Ascending aorta (tissue), 2 donors: ENCODE data around the gene SEMA4A. TPM values are rescaled to one million over a fixed set of nuclear protein-coding genes. Genes with fewer than 3 reads are reported as not detected.

ENCODE experiments used
- DNase-seq, 2 donors: peaks; one replicate each; pipeline ENCODE4 v3.0.0-alpha.2; 2019; ENCODE audit warnings: low spot score in 2 of 2
- H3K27ac ChIP-seq, 2 donors: fragments of 200-600 bp; sonication (generic); one replicate each; pipeline ENCODE4 v1.5.1; 2016 to 2017; ENCODE audit warnings: mild to moderate bottlenecking in 1 of 2
- H3K27me3 ChIP-seq: fragments of 200-600 bp; sonication (generic); one replicate; pipeline ENCODE4 v1.5.1; 2017
- H3K36me3 ChIP-seq, 2 donors: fragments of 200-600 bp; sonication (generic); one replicate each; pipeline ENCODE4 v1.5.1; 2016
- H3K4me1 ChIP-seq, 2 donors: fragments of 200-600 bp; sonication (generic); one replicate each; pipeline ENCODE4 v1.5.1; 2016 to 2017; ENCODE audit warnings: mild to moderate bottlenecking in 1 of 2
- H3K4me3 ChIP-seq, 2 donors: fragments of 200-600 bp; sonication (generic); one replicate each; pipeline ENCODE4 v1.5.1; 2016 to 2017; ENCODE audit warnings: mild to moderate bottlenecking in 1 of 2
- H3K9me3 ChIP-seq, 2 donors: fragments of 200-600 bp; sonication (generic); one replicate each; pipeline ENCODE4 v1.5.1; 2016
- intact Hi-C: fragments of 100-400 bp; cut with DNase I; formaldehyde crosslinking; loops from one replicate; pipeline ENCODE4 v1.15.1; 2023
- total RNA-seq: library from RNA; depleted of rRNA; stranded (reverse); fragments of >200 nt; gene quantifications from one replicate; pipeline ENCODE4 v1.1.0, GENCODE V29; 2016
- TF ChIP-seq, protein P1 (sequence below), 3 experiments: fragments of 200-600 bp in 2 of 3; fragments of 450-650 bp in 1 of 3; sonication (generic) in 2 of 3; IDR thresholded peaks; one replicate each; pipeline ENCODE4 v1.5.1; 2016 to 2019; ENCODE audit warnings: antibody characterized with exemption in 3 of 3, mild to moderate bottlenecking in 1 of 3, moderate library complexity in 1 of 3

Gene SEMA4A
- total RNA-seq, 1 donor from 2014 or later = 0.64 TPM

DNA sequence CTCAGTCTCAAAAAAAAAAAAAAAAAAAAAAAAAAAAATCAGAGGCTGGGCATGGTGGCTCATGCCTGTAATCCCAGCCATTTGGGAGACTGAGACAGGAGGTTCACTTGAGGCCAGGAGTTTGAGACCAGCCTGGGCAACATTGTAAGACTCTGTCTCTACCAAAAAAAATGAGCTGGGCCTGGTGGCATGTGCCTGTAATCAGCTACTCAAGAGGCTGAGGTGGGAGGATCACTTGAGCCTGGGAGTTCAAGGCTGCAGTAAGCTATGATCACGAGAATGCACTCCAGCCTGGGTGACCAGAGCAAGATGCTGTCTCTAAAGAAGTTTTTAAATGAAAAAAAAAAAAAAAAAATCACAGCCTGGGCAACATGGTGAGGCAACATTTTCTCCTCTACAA lies 10.3 kb downstream of the SEMA4A start:
- Histone ChIP-seq H3K27me3 (no peaks in the 10 kb centered on the region), H3K4me1 (peaks cover 0 to 7% of the 10 kb centered on the region in 2 donors), H3K9me3 (no peaks in the 10 kb centered on the region), H3K36me3 (no peaks in the 10 kb centered on the region), H3K27ac (no peak overlapping the region), H3K4me3 (no peak overlapping the region)
- no peak for DNase-seq
- TF ChIP-seq, protein P1, sequence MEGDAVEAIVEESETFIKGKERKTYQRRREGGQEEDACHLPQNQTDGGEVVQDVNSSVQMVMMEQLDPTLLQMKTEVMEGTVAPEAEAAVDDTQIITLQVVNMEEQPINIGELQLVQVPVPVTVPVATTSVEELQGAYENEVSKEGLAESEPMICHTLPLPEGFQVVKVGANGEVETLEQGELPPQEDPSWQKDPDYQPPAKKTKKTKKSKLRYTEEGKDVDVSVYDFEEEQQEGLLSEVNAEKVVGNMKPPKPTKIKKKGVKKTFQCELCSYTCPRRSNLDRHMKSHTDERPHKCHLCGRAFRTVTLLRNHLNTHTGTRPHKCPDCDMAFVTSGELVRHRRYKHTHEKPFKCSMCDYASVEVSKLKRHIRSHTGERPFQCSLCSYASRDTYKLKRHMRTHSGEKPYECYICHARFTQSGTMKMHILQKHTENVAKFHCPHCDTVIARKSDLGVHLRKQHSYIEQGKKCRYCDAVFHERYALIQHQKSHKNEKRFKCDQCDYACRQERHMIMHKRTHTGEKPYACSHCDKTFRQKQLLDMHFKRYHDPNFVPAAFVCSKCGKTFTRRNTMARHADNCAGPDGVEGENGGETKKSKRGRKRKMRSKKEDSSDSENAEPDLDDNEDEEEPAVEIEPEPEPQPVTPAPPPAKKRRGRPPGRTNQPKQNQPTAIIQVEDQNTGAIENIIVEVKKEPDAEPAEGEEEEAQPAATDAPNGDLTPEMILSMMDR (IDR thresholded peaks at IDR 0.05) = no peak
- intact Hi-C loops = no loop called here

DNA sequence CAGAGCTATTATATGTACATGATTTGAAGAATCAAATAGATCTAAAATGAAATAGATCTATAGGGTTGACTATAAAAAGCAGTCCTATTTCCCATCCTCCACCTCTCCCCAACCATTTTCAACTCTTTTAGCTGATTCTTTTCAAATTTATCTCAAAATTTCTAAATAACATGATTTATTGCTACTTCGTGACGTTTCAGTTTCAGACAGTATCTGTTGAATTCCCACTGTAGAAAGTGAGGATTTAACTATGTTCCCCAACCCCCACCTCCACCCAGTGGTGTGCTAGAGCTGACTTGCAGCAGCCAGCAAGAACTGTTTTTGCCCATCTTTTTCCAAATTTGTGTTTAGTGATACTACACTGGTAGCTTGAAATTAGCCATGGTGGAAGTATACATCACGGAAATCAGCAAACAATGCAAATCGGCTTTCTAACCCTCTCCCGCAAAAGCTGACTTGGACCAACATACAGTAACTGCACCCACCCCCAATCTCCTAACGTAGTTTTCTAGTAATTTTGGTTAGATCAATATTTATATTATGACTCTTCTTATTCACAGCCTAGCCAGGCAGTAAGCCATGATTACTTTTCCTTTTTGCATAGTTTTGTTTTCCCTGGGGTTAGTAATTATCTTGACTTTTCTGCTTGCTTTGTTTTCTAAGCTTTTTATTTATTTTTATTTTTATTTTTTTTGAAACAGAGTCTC lies 10.9 kb downstream of the SEMA4A start:
- TF ChIP-seq, protein P1 (IDR thresholded peaks at IDR 0.05) = no peak
- Histone ChIP-seq H3K4me1 (peaks cover 0 to 7% of the 10 kb centered on the region in 2 donors), H3K27me3 (no peaks in the 10 kb centered on the region), H3K36me3 (no peaks in the 10 kb centered on the region), H3K27ac (no peak overlapping the region), H3K9me3 (no peaks in the 10 kb centered on the region), H3K4me3 (no peak overlapping the region)
- intact Hi-C loops = no loop called here
- no peak for DNase-seq

DNA sequence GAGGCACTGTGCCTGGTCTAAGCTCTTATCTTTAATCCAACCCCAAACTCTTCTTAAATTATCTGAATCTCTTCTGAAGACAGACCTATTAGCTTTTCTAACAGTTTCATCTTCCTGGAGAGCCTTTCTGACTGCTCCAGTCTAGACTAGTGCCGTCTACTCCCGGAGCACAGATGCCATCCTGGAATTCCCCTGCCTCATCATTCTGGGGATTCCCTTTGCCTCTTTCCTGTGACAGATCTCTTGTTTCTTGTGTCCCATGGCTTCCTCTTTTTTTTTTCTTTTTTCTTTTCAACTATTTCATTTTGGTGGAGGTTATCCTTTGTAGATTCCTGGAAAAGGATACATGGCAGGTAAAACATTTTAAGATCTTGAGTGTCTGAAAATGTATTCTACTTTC lies 11.7 kb downstream of the SEMA4A start:
- no peak for DNase-seq
- Histone ChIP-seq H3K4me1 (peaks cover 0 to 7% of the 10 kb centered on the region in 2 donors), H3K36me3 (no peaks in the 10 kb centered on the region), H3K9me3 (no peaks in the 10 kb centered on the region), H3K27ac (no peak overlapping the region), H3K4me3 (no peak overlapping the region), H3K27me3 (no peaks in the 10 kb centered on the region)
- intact Hi-C loops = no loop called here
- TF ChIP-seq, protein P1 (IDR thresholded peaks at IDR 0.05) = no peak

DNA sequence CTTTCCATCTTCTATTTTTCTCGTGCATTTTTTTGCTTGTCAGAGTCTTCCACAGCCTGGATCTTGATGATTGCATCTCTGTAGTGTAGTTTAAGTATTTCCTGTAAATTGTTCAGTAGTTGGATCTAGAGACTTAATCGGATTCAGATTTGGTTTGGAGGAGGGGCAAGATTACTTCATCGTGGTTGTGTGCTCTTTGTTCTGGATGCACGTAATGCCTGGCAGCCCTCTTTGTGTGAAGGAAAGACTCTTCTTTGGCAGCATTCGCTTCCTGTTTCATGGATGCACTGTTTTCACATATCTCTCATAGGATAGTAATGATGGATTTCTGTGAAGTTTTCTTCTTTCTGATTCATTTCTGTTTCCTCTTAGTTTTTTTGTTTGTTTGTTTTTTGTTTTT lies 14.2 kb downstream of the SEMA4A start:
- H3K9me3 ChIP-seq = no peaks in the 10 kb centered on the region
- intact Hi-C loops = no loop called here
- H3K36me3 ChIP-seq = no peaks in the 10 kb centered on the region
- H3K4me1 ChIP-seq = no peaks in the 10 kb centered on the region
- H3K4me3 ChIP-seq = no peak overlapping the region
- H3K27ac ChIP-seq = no peak overlapping the region
- H3K27me3 ChIP-seq = no peaks in the 10 kb centered on the region
- DNase-seq = no peak
- TF ChIP-seq, protein P1 (IDR thresholded peaks at IDR 0.05) = no peak

DNA sequence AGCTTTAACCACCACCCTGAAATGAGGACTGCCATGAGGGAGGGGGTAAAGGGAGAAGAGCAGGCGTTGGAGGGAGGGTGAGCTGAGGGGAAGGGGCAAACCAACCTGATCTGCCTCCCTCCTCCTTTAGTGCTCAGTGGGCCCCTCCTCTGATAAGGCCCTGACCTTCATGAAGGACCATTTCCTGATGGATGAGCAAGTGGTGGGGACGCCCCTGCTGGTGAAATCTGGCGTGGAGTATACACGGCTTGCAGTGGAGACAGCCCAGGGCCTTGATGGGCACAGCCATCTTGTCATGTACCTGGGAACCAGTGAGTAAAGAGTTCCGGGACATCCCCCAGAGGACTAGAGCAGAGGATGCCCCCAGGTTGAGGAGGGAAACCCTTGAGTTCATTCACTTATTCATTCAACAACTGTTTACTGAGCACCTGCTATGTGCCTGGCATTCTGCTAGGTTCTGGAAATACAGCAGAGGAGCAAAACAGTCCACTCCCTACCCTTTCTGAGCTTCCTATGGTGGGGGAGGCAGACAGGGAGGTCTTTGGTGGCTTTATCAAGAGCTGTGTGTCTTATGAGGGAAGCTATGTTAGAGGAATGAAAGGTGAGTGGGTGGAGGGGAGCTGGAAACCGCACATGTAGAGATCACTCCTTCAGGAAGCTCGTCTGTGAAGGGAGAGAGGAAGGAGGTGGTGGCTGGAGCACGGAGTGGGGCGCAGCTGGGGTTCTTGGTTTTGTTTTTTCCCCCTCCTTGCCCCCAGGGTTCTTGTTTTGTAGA lies 19.5 kb downstream of the SEMA4A start:
- Histone ChIP-seq H3K36me3 (no peaks in the 10 kb centered on the region), H3K4me1 (no peaks in the 10 kb centered on the region), H3K9me3 (no peaks in the 10 kb centered on the region), H3K27ac (no peak overlapping the region), H3K27me3 (no peaks in the 10 kb centered on the region), H3K4me3 (no peak overlapping the region)
- TF ChIP-seq, protein P1 (IDR thresholded peaks at IDR 0.05) = no peak
- no peak for DNase-seq
- intact Hi-C loops = no loop called here
